ENCODE results near the gene ROR1. TPM values are rescaled to one million over a fixed set of nuclear protein-coding genes. Genes with fewer than 3 reads are reported as not detected.

Gene ROR1
- total RNA-seq, 1 donor from 2014 or later: 30.3 TPM

- no peak for DNase-seq (ENCODE audit: low spot score)
- TF ChIP-seq EZH2phosphoT487 (IDR thresholded peaks at IDR 0.05) (no peak), EZH2 (IDR thresholded peaks at IDR 0.05) (no peak)
- TF ChIP-seq, protein P1, sequence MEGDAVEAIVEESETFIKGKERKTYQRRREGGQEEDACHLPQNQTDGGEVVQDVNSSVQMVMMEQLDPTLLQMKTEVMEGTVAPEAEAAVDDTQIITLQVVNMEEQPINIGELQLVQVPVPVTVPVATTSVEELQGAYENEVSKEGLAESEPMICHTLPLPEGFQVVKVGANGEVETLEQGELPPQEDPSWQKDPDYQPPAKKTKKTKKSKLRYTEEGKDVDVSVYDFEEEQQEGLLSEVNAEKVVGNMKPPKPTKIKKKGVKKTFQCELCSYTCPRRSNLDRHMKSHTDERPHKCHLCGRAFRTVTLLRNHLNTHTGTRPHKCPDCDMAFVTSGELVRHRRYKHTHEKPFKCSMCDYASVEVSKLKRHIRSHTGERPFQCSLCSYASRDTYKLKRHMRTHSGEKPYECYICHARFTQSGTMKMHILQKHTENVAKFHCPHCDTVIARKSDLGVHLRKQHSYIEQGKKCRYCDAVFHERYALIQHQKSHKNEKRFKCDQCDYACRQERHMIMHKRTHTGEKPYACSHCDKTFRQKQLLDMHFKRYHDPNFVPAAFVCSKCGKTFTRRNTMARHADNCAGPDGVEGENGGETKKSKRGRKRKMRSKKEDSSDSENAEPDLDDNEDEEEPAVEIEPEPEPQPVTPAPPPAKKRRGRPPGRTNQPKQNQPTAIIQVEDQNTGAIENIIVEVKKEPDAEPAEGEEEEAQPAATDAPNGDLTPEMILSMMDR (IDR thresholded peaks at IDR 0.05): no peak
Observed at GRCh38 chr1:64013395-64013794, 239.6 kb downstream of the ROR1 start.

GRCh38 chr1:64019818-64020217 lies 246.0 kb downstream of the ROR1 start:
- peaks cover 13% of the 10 kb centered on the region for H3K79me2 ChIP-seq (ENCODE audit: low read depth)
- H2AFZ ChIP-seq (replicated peaks): no peak overlapping the region
- no peaks in the 10 kb centered on the region for H3K36me3 ChIP-seq
- peaks cover 13% of the 10 kb centered on the region for H4K20me1 ChIP-seq (ENCODE audit: low read depth)
- H3F3A ChIP-seq (ENCODE audit: low read depth): peaks cover 19% of the 10 kb centered on the region
- Mint-ChIP-seq H3K27me3 (ENCODE audit: insufficient read depth, low read depth) (peaks cover 2% of the 10 kb centered on the region), H3K4me3 (no peak overlapping the region), H3K9me3 (no peaks in the 10 kb centered on the region), H3K4me1 (peaks cover 24% of the 10 kb centered on the region), H3K27ac (no peak overlapping the region), H3K36me3 (peaks cover 10% of the 10 kb centered on the region)
- no peaks in the 10 kb centered on the region for H3K27me3 ChIP-seq
- peaks cover 18% of the 10 kb centered on the region for H3K4me1 ChIP-seq
- peak overlapping the region; percentile 48 for H3K4me2 ChIP-seq
- TF ChIP-seq, protein P1 (IDR thresholded peaks at IDR 0.05): no peak
- TF ChIP-seq EZH2 (IDR thresholded peaks at IDR 0.05) (no peak), EZH2phosphoT487 (IDR thresholded peaks at IDR 0.05) (no peak)
- no peak overlapping the region for H3K27ac ChIP-seq
- H3K9ac ChIP-seq: no peak overlapping the region
- H3K9me3 ChIP-seq (ENCODE audit: low read depth): no peaks in the 10 kb centered on the region
- DNase-seq (ENCODE audit: low spot score): peak; percentile 20
- H3K4me3 ChIP-seq: no peak overlapping the region

More at GRCh38 chr1:64013395-64013794, 239.6 kb downstream of the ROR1 start:
- no peaks in the 10 kb centered on the region for H3K27me3 Mint-ChIP-seq (ENCODE audit: insufficient read depth, low read depth)
- Histone ChIP-seq H3K27ac (no peak overlapping the region), H3K9me3 (ENCODE audit: low read depth) (no peaks in the 10 kb centered on the region), H3K9ac (no peak overlapping the region), H3K4me2 (no peak overlapping the region), H3F3A (ENCODE audit: low read depth) (no peaks in the 10 kb centered on the region), H3K4me1 (peaks cover 3% of the 10 kb centered on the region), H2AFZ (replicated peaks) (no peak overlapping the region), H3K79me2 (ENCODE audit: low read depth) (no peaks in the 10 kb centered on the region), H4K20me1 (ENCODE audit: low read depth) (no peaks in the 10 kb centered on the region), H3K4me3 (no peak overlapping the region), H3K27me3 (no peaks in the 10 kb centered on the region), H3K36me3 (no peaks in the 10 kb centered on the region)
- no peak overlapping the region for H3K4me3 Mint-ChIP-seq
- peaks cover 12% of the 10 kb centered on the region for H3K36me3 Mint-ChIP-seq
- peaks cover 19% of the 10 kb centered on the region for H3K4me1 Mint-ChIP-seq
- H3K9me3 Mint-ChIP-seq: no peaks in the 10 kb centered on the region
- no peak overlapping the region for H3K27ac Mint-ChIP-seq

DNA sequence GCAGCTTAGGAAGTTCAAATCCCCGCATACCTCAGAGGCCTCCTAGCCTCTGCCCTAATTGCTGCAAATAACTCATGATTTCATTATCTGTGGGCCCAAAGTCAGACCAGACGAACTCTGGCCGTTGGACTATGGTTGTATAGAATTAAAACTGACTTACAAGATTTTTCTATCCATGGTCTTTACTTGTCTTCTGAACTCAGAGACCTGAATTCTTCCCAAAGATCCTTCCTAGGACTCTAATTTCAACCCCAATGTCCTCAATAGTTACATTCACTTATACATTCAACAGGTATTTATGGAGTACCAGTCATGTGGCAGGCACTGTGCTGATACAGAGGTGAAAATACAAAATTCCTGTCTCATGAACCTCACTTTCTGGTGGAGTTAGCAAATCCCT lies 247.2 kb downstream of the ROR1 start:
- Histone ChIP-seq H3K9ac (no peak overlapping the region), H3K27me3 (no peaks in the 10 kb centered on the region), H4K20me1 (ENCODE audit: low read depth) (peaks cover 13% of the 10 kb centered on the region), H3K27ac (peak overlapping the region; percentile 88), H3K9me3 (ENCODE audit: low read depth) (no peaks in the 10 kb centered on the region), H3F3A (ENCODE audit: low read depth) (peaks cover 19% of the 10 kb centered on the region), H3K4me2 (peak overlapping the region; percentile 48), H3K36me3 (no peaks in the 10 kb centered on the region), H3K4me3 (no peak overlapping the region), H2AFZ (replicated peaks) (no peak overlapping the region), H3K79me2 (ENCODE audit: low read depth) (peaks cover 16% of the 10 kb centered on the region), H3K4me1 (peaks cover 18% of the 10 kb centered on the region)
- Mint-ChIP-seq H3K9me3 (no peaks in the 10 kb centered on the region), H3K27ac (no peak overlapping the region), H3K4me1 (peaks cover 24% of the 10 kb centered on the region), H3K4me3 (no peak overlapping the region), H3K36me3 (peaks cover 7% of the 10 kb centered on the region), H3K27me3 (ENCODE audit: insufficient read depth, low read depth) (peaks cover 2% of the 10 kb centered on the region)
- TF ChIP-seq EZH2 (IDR thresholded peaks at IDR 0.05): no peak
- no peak for DNase-seq (ENCODE audit: low spot score)

DNA sequence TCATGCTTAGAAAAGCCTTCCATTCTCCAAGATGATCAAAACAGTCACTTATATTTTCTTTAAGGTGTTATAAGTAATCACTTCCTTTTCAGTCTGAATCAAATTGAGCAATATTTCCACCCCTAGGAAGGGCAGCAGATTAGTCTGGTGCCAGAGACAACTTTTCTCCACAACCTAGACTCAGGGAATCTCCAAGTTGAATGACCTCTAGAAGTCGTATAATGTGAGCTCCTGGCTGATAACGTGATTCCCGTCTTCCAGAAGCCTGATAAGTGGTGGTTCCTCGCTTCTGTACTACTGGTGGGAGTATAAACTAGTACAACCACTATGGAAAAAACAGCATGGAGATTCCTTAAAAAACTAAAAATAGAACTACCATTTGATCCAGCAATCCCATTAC lies 251.2 kb downstream of the ROR1 start:
- Mint-ChIP-seq H3K36me3 (peaks cover 14% of the 10 kb centered on the region), H3K4me3 (no peak overlapping the region), H3K27me3 (ENCODE audit: insufficient read depth, low read depth) (peaks cover 2% of the 10 kb centered on the region), H3K27ac (no peak overlapping the region), H3K4me1 (peaks cover 14% of the 10 kb centered on the region), H3K9me3 (peaks cover 8% of the 10 kb centered on the region)
- Histone ChIP-seq H4K20me1 (ENCODE audit: low read depth) (peaks cover 13% of the 10 kb centered on the region), H3K4me2 (no peak overlapping the region), H3F3A (ENCODE audit: low read depth) (peaks cover 15% of the 10 kb centered on the region), H2AFZ (replicated peaks) (no peak overlapping the region), H3K36me3 (peaks cover 6% of the 10 kb centered on the region), H3K4me1 (peaks cover 10% of the 10 kb centered on the region), H3K27me3 (no peaks in the 10 kb centered on the region), H3K4me3 (no peak overlapping the region), H3K9ac (no peak overlapping the region), H3K79me2 (ENCODE audit: low read depth) (peaks cover 31% of the 10 kb centered on the region), H3K27ac (no peak overlapping the region), H3K9me3 (ENCODE audit: low read depth) (peaks cover 3% of the 10 kb centered on the region)
- TF ChIP-seq, protein P1 (IDR thresholded peaks at IDR 0.05): no peak
- TF ChIP-seq EZH2 (IDR thresholded peaks at IDR 0.05): no peak
- no peak for TF ChIP-seq EZH2phosphoT487 (IDR thresholded peaks at IDR 0.05)
- DNase-seq (ENCODE audit: low spot score): no peak

All from neural progenitor cell (in vitro differentiated cells).